Stimulated activated CD8-positive, alpha-beta memory T cell treated with anti-CD3 and anti-CD28 coated beads, Interleukin-15, amount 100 ng/mL, for 48 hours (primary cell): Measurements from ENCODE around the gene DIRAS2.
"Not testable (repeated sequence)": the region's sequence is repeated elsewhere in the genome, so short reads cannot be mapped to it uniquely, and the experiment has no call there.

Source experiments
- DNase-seq, 2 donors: peaks; one replicate each; pipeline ENCODE4 v3.0.0-alpha.2; 2020; ENCODE audit warnings: low read depth in 2 of 2

Gene DIRAS2

DNA sequence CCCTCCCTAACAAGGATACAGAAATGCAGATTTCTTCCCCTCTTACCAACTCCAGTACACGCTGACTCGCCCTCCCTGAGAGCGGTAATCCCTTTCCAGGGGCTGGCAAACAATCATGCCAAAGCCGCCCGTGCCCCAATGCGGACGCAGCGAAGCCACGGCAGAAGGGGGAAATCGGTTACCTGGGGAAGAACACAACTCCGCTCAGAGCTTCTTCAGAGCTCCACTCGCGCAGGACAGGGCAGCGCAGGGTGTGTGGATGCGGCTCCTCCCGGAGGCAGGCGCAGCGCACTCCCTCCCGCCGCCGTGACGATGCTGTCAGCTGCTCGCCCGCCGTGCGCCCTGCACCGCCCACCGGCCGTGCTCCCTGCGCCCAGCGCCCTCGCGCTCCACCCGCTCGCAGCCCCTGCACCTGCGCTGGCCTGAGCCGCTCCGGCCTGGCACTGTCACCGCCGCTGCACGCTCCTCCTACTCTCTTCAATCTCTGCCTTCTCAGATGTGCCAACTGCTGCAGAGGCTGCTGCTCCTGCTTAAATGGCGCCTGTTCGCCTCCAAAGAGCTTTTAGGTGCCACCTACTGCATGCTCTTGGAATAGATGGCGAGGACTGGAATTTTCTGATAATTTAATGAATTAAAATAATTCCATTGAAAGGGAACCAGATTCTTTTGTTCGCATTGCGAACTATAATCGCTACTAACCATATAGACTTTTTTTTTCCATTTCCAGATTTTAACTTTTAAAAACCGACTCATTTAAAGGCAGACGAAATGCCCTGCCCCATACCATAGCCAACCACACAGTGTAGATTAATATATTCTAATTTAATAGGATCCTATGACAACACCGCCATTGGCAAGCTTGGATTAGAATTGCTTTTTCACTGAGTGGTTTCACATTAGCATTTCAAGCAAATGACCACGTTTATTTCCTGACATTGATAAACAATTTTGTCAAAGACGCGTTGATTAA is at the start of gene DIRAS2:
Gene DIRAS2, minus strand, starts transcription at position 255 of the 970 bp plus-strand sequence. CDS start 28,997 bp downstream, outside the sequence.
- peak; percentile 3 to 11 for DNase-seq

GRCh38 chr9:90684736-90685135 is 42.1 kb upstream of the DIRAS2 start:
- no peak for DNase-seq

DNA sequence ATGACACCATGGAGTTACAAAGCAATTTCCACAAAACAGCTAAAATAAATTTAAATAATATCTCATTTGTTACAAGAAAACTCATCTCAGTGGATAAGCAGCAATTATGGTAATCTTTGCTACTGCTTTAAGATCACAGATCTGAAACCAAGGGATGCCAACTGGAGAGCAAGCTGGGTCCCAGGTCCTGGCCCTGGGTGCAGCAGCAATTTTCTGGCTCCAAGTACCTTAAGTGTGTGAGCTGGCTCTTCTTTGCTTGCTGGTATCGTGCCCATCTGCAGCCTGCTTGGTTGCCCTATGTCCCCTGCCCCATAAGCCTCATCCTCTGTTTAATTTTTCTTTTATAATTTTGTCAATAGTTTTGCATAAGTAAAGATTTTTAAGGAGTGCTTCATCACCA is 41.5 kb upstream of the DIRAS2 start:
- no peak for DNase-seq

DNA sequence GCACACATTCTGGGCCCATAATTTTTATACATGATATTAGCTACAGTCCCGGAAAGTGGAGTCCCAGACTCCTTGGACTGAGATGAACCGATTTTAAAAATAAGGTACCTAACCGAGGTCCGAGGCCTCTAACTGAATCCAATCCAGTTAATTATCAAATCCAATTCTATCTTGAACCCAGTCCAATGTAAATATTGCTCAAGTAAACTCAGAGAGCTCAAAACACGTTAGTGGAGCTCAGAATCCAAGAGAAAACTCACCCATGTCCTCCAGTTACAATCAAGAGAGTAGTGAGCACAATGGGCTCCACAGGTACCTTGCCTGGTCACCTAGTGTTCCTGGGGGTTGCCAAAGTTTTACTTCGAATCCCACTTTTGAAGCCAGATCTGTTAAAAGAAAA is 37.9 kb upstream of the DIRAS2 start:
- DNase-seq = no peak

DNA sequence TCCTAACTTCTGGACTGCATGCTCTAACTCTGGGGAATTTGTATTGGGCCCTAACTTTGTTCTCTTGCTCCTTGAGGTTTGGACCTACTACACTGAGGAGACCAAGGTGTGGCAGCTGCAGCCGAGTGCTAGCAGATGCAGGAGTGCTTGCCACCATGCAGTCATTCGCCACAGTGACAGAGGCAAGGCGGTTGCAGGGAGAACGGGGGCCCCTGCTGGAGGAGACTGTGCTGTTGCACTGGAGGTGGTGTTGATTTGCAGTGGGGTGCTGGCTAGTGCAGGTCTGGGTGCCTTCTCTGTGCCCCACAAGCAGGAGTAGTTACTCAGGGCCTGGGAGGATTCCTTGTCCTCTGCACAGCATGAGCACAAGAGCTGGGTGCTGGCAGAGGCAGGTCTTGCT is 22.4 kb upstream of the DIRAS2 start:
- no peak for DNase-seq

DNA sequence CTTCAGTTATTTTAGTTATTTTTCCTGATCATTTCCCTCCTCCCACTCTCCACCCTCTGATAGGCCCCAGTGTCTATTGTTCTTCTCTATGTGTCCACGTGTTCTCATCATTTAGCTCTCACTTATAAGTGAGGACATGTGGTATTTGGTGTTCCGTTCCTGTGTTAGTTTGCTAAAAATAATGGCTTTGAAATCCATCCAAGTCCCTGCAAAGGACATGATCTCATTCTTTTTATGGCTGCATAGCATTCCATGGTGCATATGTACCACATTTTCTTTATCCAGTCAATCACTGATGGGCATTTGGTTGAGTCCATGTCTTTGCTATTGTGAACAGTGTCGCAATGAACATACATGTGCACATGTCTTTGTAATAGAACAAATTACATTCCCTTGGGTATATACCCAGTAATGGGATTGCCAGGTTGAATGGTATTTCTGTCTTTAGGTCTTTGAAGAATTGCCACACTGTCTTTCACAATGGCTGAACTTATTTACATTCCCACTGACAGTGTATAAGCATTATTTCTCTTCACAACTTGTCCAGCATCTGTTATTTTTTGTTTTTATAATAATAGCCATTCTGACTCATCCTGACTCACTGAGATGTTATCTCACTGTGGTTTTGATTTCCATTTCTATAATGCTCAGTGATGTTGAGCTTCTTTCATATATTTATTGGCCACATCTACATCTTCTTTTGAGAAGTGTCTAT is 17.2 kb upstream of the DIRAS2 start:
- DNase-seq = no peak

- no peak for DNase-seq
These were observed 16.2 kb upstream of the DIRAS2 start for GRCh38 chr9:90658783-90659182.

- DNase-seq = no peak
These were observed 15.6 kb upstream of the DIRAS2 start for GRCh38 chr9:90658181-90658580.

DNA sequence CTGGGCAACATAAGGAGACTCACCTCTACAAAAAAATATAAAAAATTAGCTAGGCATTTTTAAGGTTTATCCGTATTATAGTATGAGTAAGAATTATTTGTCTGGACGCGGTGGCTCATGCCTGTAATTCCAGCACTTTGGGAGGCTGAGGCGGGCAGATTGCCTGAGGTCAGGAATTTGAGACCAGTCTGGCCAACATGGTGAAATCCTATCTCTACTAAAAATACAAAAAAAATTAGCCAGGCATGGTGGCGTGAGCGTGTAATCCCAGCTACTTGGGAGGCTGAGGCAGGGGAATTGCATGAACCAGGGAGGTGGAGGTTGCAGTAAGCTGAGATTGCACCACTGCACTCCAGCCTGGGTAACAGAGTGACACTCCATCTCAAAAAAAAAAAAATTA is 14.3 kb upstream of the DIRAS2 start:
- DNase-seq = not testable (repeated sequence)

- DNase-seq = no peak
These were observed 8.6 kb upstream of the DIRAS2 start for GRCh38 chr9:90651246-90651645.

- DNase-seq = no peak
These were observed 5.2 kb upstream of the DIRAS2 start for GRCh38 chr9:90647843-90648242.

DNA sequence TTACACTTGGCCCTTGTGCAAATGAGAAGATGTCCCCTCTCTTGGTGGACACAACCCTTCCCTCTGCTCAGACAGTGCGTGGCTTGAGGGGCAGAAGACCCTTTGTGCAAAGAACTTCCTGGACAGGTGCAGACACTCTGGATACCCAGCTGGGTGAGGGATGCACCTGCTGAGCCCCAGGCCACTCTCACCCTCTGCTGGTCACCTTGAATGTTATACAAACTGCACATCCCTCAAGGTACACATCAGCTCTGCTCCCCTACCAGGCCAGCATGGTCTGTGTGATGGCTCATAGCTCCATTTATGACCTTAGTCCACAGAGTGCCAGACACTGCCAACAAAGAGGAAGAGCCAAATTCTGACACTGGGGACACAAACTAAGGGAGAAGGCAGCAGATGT is 3.1 kb upstream of the DIRAS2 start:
- no peak for DNase-seq

- no peak for DNase-seq
These were observed 638 bp downstream of the DIRAS2 start for GRCh38 chr9:90641884-90642487.

DNA sequence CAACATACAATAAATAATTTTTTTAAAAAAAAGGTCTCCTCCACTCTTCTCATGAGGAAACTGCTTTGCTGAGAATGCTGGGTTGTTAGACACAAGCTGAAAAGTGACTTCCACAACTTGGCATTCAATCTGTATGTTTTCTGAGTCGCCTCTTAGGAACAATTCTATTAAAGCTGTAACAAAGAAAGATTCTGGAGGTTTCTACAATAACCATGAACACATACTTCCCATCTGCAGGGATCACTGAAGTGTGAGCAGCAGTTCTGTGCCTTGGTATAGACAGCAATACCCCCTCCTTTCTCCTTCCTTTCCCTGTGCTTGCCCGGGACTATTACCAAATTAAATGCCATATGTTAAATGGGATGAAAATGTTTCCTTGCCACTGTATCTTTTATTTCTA is 1.5 kb downstream of the DIRAS2 start:
- DNase-seq = no peak

DNA sequence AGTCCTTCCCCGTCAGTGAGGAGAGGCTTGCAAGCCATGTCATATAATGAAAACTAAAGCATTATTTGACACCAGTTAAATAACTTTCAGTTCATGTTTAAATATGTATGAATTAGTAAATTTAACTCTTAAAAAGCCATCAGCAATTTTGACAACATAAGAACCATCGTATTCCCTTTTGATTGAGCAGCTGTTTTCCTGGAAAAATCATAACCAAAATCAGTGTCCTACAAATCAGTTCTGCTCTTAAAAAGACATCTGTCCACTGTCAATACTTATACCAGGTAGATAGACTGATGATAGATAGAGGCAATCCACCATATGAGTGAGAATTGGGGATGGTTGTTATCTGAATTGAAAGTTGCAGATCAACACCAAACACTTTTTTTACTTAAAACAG is 2.3 kb downstream of the DIRAS2 start:
- DNase-seq = no peak

- no peak for DNase-seq
These were observed 5.0 kb downstream of the DIRAS2 start for GRCh38 chr9:90637626-90638025.

DNA sequence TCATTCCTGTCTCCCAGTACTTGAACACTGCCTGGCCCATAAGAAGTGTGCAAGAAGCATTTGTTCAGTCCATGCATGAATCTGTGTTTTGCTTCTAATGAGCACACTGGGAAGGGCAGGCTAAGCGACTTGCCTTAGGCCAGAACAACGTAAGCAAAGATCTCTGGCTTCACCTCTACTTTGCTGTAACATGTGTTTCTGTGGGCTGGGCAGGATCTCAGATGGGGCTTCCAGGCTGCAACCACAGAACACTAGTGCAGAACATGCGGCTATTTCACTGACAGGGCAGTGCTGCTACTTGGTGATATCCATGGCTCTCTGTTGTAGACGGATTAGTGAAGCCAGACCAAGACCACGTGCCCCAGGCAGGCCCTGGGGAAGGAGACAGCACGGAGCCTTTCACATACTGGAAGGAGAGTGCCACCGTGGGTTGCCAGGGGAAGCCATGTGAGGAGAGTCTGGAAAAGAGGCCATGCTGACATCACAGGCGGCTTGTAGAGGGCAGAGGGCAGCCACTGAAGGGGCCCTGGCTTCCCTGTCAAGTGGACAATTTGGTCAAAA is 9.9 kb downstream of the DIRAS2 start:
- DNase-seq = no peak

DNA sequence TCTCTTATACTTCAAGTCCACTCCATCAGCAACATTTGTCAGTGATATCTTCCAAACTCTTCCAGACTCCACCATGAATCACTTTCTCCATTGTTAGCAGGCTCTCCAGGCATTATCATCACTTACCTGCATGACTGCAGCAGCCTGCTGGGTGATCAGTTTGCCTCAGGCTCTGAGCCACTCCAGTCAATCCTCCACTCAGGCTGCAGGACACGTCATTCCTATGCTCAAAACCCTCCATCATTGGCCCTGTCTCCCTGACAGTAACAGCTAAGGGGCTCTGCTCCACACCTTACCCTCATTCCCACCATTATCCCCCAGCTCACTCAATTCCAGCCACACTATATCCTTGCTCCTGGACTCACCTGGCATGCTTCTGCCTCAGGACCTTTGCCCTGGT is 10.7 kb downstream of the DIRAS2 start:
- no peak for DNase-seq

- DNase-seq = no peak
These were observed 12.6 kb downstream of the DIRAS2 start for GRCh38 chr9:90629991-90630390.

GRCh38 chr9:90629354-90629753 is 13.3 kb downstream of the DIRAS2 start:
- DNase-seq = no peak

- DNase-seq = no peak
These were observed 25.8 kb downstream of the DIRAS2 start for GRCh38 chr9:90616806-90617205.

DNA sequence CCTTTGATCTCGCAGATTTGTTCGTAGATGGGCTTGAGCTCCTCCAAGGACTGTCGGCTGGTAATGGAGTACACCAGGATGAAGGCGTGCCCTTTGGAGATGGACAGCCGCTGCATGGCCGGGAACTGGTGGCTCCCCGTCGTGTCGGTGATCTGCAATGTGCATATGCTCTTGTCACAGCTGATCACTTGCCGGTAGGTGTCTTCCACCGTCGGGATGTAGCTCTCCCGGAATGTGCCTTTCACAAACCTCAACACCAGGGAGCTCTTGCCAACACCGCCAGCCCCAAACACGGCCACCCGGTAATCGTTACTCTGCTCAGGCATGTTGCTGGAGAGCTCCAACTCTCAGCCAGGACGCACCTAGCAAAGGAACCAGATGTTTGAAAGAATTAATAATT is 29.1 kb downstream of the DIRAS2 start:
- DNase-seq = no peak
